ENCODE results near the gene SHC2. TPM values are rescaled to one million over a fixed set of nuclear protein-coding genes. Genes with fewer than 3 reads are reported as not detected.

Gene SHC2
- total and polyA plus RNA-seq, 2 of the 8 experiments (the other 6 are each of a cell fraction or from before 2014, with no cell fraction given), result 4.4 to 7.3 TPM

DNA sequence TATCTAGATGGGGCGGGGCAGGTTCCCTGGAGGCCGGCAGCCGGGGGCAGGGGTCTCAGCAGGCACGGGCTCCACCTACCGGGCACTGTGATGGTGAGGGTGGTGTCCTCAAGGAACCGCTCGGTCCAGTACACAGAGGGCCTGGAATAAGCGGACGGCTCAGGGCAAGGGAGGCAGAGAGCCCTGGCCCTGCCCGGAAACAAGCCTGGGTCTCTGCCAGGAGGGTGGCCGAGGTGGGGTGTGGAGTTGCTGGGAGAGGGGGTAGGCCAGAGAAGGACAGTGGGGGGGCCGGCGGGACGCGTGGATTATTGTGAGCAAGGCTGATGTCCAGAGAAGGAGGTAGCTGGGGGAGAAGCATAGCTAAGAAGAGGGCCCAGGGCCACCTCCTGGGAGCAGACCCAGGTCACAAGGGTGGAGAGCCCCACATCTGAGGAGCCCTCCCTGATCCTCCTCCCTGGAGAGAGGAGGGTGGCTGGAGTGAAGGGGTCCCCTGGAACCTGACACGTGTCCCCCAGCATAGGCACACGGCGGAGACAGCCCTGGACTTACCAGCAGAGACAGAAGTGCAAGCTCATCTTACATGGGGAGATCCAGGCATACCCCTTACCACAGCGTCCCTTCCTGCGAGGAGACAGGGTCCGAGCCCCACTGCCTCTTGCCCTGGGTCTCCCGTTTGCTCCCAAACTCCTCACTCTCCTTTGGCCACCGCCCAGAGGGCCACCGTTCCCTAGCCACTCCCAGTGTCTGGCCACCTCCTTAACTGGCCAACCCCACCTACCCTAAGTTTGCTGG, 87.2 kb downstream of the SHC2 start:
- WGBS, 2 experiments (ENCODE audit: extremely low coverage in 1 of 2, insufficient coverage in 1 of 2, insufficient read length in 1 of 2, insufficient replicate concordance in 2 of 2, low coverage in 1 of 2, low lambda C conversion rate in 2 of 2, missing lambda C conversion rate in 1 of 2), result 87% methylated on average over 22 of the region's 24 CpGs; no CpG with 5 or more reads in 1 of the 2 experiments
- no peak overlapping the region for H4K5ac ChIP-seq (ENCODE audit: insufficient read length, low read depth, low read length)
- no peak overlapping the region for H2AFZ ChIP-seq (ENCODE audit: low read length)
- no peak overlapping the region for H3K9ac ChIP-seq (replicated peaks in 1 of 4; ENCODE audit: extremely low read depth in 1 of 4, low read depth in 3 of 4, low read length in 3 of 4)
- CTCF ChIA-PET (ENCODE audit: partially characterized antibody), result interaction anchor here (0.8 to 2.9 kb wide), 5 partner anchors 10 to 137 kb away, joined by 3 to 16 read pairs (median 4); no protein-coding TSS in a partner anchor
- no peak overlapping the region for H3K4me2 ChIP-seq (ENCODE audit: insufficient read depth in 1 of 2, low read depth in 2 of 2, low read length in 2 of 2)
- no peak overlapping the region for H2BK20ac ChIP-seq (ENCODE audit: low read length)
- H3K18ac ChIP-seq (ENCODE audit: extremely low read depth, low read length), result no peak overlapping the region
- H4K8ac ChIP-seq (ENCODE audit: extremely low read depth, insufficient read depth, low read length), result 0 out of 2 replicates have a peak overlapping the region, but pooled peaks have one; percentile 62
- no peak overlapping the region for H2BK15ac ChIP-seq (ENCODE audit: low read length)
- H2BK12ac ChIP-seq (ENCODE audit: low read depth, low read length), result no peak overlapping the region
- POLR2A ChIA-PET (ENCODE audit: partially characterized antibody), result interaction anchor here (1.3 to 1.9 kb wide), 2 partner anchors 11 to 29 kb away, joined by 3 to 4 read pairs; partner anchors contain the start of gene MIER2
- H4K91ac ChIP-seq (replicated peaks; ENCODE audit: insufficient read length, low read length), result no peak overlapping the region
- no peak overlapping the region for H3K23ac ChIP-seq (ENCODE audit: insufficient read length)
- FAIRE-seq, result no peak
- H2BK5ac ChIP-seq (ENCODE audit: low read depth, low read length), result no peak overlapping the region
- no peak overlapping the region for H3K27ac ChIP-seq (ENCODE audit: low read depth, low read length)
- DNase-seq (ENCODE audit: low read depth in 1 of 2, low spot score in 2 of 2), result no peak
- no peak overlapping the region for H2BK120ac ChIP-seq (replicated peaks; ENCODE audit: low read depth, low read length)
- no peaks in the 10 kb centered on the region; a peak in 1 of 4 replicates for H3K9me3 ChIP-seq (ENCODE audit: insufficient read depth in 2 of 2, low read depth in 1 of 2, low read length in 1 of 2)
- H3K4me1 ChIP-seq (replicated peaks in 1 of 4; ENCODE audit: control insufficient read depth in 3 of 4, insufficient read depth in 4 of 4, low read length in 3 of 4), result no peaks in the 10 kb centered on the region
- H3K27me3 ChIP-seq (replicated peaks in 1 of 4; ENCODE audit: control insufficient read depth in 3 of 4, extremely low read depth in 1 of 4, insufficient read depth in 3 of 4, low read length in 3 of 4), result no peaks in the 10 kb centered on the region; a peak in 1 of 7 replicates
- peak in 1 of 2 experiments; percentile 18; a peak in 1 of 4 replicates for TF ChIP-seq RAD21 (IDR thresholded peaks at IDR 0.05 in 1 of 2, conservative IDR thresholded peaks at IDR 0.05 in 1 of 2; ENCODE audit: low read depth in 2 of 2, low read length in 2 of 2)
- TF ChIP-seq, protein P1, sequence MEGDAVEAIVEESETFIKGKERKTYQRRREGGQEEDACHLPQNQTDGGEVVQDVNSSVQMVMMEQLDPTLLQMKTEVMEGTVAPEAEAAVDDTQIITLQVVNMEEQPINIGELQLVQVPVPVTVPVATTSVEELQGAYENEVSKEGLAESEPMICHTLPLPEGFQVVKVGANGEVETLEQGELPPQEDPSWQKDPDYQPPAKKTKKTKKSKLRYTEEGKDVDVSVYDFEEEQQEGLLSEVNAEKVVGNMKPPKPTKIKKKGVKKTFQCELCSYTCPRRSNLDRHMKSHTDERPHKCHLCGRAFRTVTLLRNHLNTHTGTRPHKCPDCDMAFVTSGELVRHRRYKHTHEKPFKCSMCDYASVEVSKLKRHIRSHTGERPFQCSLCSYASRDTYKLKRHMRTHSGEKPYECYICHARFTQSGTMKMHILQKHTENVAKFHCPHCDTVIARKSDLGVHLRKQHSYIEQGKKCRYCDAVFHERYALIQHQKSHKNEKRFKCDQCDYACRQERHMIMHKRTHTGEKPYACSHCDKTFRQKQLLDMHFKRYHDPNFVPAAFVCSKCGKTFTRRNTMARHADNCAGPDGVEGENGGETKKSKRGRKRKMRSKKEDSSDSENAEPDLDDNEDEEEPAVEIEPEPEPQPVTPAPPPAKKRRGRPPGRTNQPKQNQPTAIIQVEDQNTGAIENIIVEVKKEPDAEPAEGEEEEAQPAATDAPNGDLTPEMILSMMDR (IDR thresholded peaks at IDR 0.05; ENCODE audit: control extremely low read depth in 1 of 3, insufficient read depth in 1 of 3, low read depth in 1 of 3, low read length in 3 of 3), result peak in 1 of 3 experiments; percentile 2; a peak in 1 of 4 replicates
- no peak for TF ChIP-seq JUN (IDR thresholded peaks at IDR 0.05; ENCODE audit: low read depth, low read length)
- H4K20me1 ChIP-seq (replicated peaks in 1 of 2; ENCODE audit: control insufficient read depth in 1 of 2, insufficient read depth in 2 of 2, low read length in 2 of 2), result no peaks in the 10 kb centered on the region
- H3K36me3 ChIP-seq (ENCODE audit: control insufficient read depth in 2 of 4, insufficient read depth in 4 of 4, low read length in 3 of 4), result no peaks in the 10 kb centered on the region
- no peaks in the 10 kb centered on the region for H3K79me1 ChIP-seq (ENCODE audit: low read depth, low read length)
- H3K14ac ChIP-seq (ENCODE audit: insufficient read length), result no peak overlapping the region
- H3K79me2 ChIP-seq (ENCODE audit: control insufficient read depth in 1 of 2, insufficient read depth in 2 of 2, low read length in 2 of 2), result no peaks in the 10 kb centered on the region
- H3K56ac ChIP-seq (replicated peaks; ENCODE audit: insufficient read length, low read depth, low read length), result no peak overlapping the region
- no peak overlapping the region for H3K4me3 ChIP-seq (ENCODE audit: extremely low read depth in 1 of 4, insufficient read depth in 2 of 4, low read depth in 3 of 4, low read length in 4 of 4)
- no peak overlapping the region for H2AK5ac ChIP-seq (ENCODE audit: low read depth, low read length)
- no peak overlapping the region for H3K4ac ChIP-seq (replicated peaks; ENCODE audit: insufficient read length, low read depth, low read length)
- no peaks in the 10 kb centered on the region for H3K23me2 ChIP-seq (ENCODE audit: low read depth, low read length)

All from H1 (cell line).